ENCODE data around the gene CPT1C. TPM values are rescaled to one million over a fixed set of nuclear protein-coding genes. Genes with fewer than 3 reads are reported as not detected.

CPT1C gene
- total RNA-seq, 2 experiments from 2014 or later = 0.79 to 1.3 TPM

DNA sequence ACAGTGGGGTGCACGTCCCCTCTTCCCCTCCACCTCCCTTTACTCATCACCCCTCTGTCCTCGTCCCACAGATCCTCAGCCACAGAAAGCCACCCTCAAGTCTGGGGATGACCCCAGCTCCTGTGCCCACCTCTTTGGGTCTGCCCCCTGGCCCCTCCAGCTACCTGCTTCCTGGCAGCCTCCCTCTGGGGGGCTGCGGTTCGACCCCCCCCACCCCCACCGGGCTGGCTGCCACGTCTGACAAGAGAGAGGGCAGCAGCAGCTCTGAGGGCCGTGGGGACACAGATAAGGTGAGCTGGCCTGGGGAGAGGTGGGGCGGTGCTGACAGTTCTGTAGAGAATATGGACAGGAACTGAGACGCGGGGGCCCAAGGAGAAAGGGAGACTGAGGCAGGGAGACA, 36.3 kb upstream of the CPT1C start:
- Mint-ChIP-seq H3K4me1 (no peaks in the 10 kb centered on the region), H3K27ac (no peak overlapping the region), H3K9me3 (no peaks in the 10 kb centered on the region), H3K36me3 (ENCODE audit: low read depth) (peaks cover 29% of the 10 kb centered on the region), H3K27me3 (no peaks in the 10 kb centered on the region), H3K4me3 (no peak overlapping the region)
- no peak for DNase-seq
- POLR2A ChIA-PET = no interaction called here
- CTCF ChIA-PET = interaction anchor here (2.7 kb wide), 1 partner anchor 12 kb away, joined by 11 read pairs; the partner anchor contains the start of gene SCAF1

DNA sequence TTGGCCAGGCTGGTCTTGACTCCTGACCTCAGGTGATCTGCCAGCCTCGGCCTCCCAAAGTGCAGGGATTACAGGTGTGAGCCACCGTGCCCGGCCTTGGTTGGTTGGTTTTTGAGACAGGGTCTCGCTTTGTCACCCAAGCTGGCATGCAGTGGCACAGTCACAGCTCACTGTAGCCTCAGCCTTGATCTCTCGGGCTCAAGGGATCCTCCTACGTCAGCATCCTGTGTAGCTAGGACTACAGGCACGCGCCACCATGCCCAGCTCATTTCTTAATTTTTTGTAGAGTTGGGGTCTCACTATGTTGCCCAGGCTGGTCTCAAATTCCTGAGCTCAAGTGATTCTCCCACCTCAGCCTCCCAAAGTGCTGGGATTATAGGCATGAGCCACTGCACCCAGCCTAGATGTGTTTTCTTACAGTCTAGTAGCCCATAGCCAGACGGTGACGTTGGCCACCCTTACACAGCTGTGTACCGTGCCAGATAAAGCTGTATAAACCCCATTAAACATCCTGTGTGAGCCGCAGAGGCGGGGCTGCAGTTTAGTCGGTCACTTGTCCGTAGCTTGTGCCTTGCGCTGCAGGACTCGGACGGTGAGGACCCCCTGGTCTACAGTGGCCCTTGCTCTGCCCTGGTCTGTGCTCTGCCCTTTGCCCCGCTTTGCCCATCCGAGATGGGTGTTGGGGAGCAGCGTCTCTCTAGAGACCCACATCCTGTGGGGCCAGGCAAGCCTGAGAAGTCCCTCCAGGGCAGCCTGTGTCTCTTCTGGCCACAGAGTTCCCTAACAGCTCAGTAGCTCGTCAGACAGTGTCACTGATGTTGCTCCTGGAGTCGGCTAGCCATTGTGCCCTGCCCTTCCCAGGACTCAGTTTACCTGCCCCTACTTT, 35.1 kb upstream of the CPT1C start:
- ChIA-PET POLR2A (interaction anchor here (0.6 to 0.8 kb wide), 2 partner anchors 37 to 252 kb away, joined by 3 to 4 read pairs; no protein-coding TSS in a partner anchor), CTCF (interaction anchor here (0.6 to 2.7 kb wide), 7 partner anchors 7 to 248 kb away, joined by 3 to 11 read pairs (median 3); partner anchors contain the start of genes NOSIP, PRMT1, RRAS and SCAF1)
- Mint-ChIP-seq H3K27ac (no peak overlapping the region), H3K36me3 (ENCODE audit: low read depth) (peaks cover 31% of the 10 kb centered on the region), H3K4me3 (no peak overlapping the region), H3K27me3 (no peaks in the 10 kb centered on the region), H3K4me1 (peaks cover 2% of the 10 kb centered on the region), H3K9me3 (no peaks in the 10 kb centered on the region)
- DNase-seq = no peak

DNA sequence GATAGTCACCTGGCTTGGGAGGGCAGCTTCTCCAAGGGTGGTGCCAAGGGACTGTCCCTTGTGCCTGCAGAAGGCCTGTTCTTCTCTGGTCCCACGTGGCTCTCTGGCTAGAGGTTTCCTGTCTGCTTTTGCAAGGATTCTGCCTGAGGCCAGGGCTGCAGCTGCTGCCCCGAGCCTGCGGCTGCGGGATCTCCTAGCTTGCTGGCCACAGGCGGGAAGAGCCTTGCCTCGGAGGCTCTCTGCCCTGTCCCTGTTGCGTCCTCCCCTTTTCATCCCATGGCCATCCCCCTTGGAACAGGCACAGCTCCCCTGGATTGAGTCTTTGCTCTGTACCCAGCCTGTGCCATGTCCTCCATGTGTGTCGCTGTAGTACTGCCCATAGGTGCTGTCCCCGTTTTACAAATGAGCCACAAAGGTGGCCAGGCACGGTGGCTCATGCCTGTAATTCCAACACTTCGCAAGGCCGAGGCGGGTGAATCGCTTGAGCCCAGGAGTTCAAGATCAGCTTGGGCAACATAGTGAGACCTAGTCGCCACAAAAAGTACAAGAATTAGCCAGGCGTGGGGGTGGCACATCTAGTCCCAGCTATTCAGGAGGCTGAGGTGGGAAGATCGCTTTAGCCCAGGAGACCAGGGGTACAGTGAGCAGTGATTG, 34.3 kb upstream of the CPT1C start:
- ChIA-PET POLR2A (no interaction called here), CTCF (interaction anchor here (0.8 to 2.7 kb wide), 4 partner anchors 8 to 77 kb away, joined by 3 to 11 read pairs (median 3); partner anchors contain the start of genes NOSIP, PRMT1 and SCAF1)
- Mint-ChIP-seq H3K36me3 (ENCODE audit: low read depth) (peaks cover 34% of the 10 kb centered on the region), H3K9me3 (no peaks in the 10 kb centered on the region), H3K4me3 (no peak overlapping the region), H3K27me3 (no peaks in the 10 kb centered on the region), H3K4me1 (peaks cover 2% of the 10 kb centered on the region), H3K27ac (no peak overlapping the region)
- DNase-seq = no peak

GRCh38 chr19:49657493-49658138, 33.3 kb upstream of the CPT1C start:
- peaks cover 4% of the 10 kb centered on the region for H3K4me1 Mint-ChIP-seq
- DNase-seq = no peak
- peak overlapping the region; percentile 46 for H3K27ac Mint-ChIP-seq
- H3K4me3 Mint-ChIP-seq = no peak overlapping the region
- POLR2A ChIA-PET = no interaction called here
- CTCF ChIA-PET = interaction anchor here (0.5 to 1.5 kb wide), 2 partner anchors 21 to 750 kb away, joined by 3 to 4 read pairs; no protein-coding TSS in a partner anchor
- no peaks in the 10 kb centered on the region for H3K9me3 Mint-ChIP-seq
- peaks cover 36% of the 10 kb centered on the region for H3K36me3 Mint-ChIP-seq (ENCODE audit: low read depth)
- no peaks in the 10 kb centered on the region for H3K27me3 Mint-ChIP-seq

GRCh38 chr19:49658139-49658517, 32.8 kb upstream of the CPT1C start:
- CTCF ChIA-PET = interaction anchor here (0.5 to 1.5 kb wide), 3 partner anchors 20 to 749 kb away, joined by 3 to 4 read pairs (median 3); no protein-coding TSS in a partner anchor
- peaks cover 10% of the 10 kb centered on the region for H3K4me1 Mint-ChIP-seq
- H3K9me3 Mint-ChIP-seq = no peaks in the 10 kb centered on the region
- no peak overlapping the region for H3K4me3 Mint-ChIP-seq
- no peak for DNase-seq
- peaks cover 37% of the 10 kb centered on the region for H3K36me3 Mint-ChIP-seq (ENCODE audit: low read depth)
- no peak overlapping the region for H3K27ac Mint-ChIP-seq
- no peaks in the 10 kb centered on the region for H3K27me3 Mint-ChIP-seq
- POLR2A ChIA-PET = no interaction called here

- H3K27me3 Mint-ChIP-seq = no peaks in the 10 kb centered on the region
- H3K27ac Mint-ChIP-seq = no peak overlapping the region
- POLR2A ChIA-PET = no interaction called here
- H3K36me3 Mint-ChIP-seq (ENCODE audit: low read depth) = peaks cover 38% of the 10 kb centered on the region
- H3K9me3 Mint-ChIP-seq = no peaks in the 10 kb centered on the region
- peaks cover 16% of the 10 kb centered on the region for H3K4me1 Mint-ChIP-seq
- DNase-seq = no peak
- H3K4me3 Mint-ChIP-seq = no peak overlapping the region
- CTCF ChIA-PET = interaction anchor here (0.6 to 1.5 kb wide), 4 partner anchors 10 to 96 kb away, joined by 3 to 4 read pairs (median 4); partner anchors contain the start of gene RRAS
Measured at GRCh38 chr19:49658566-49659442, 32.1 kb upstream of the CPT1C start.

DNA sequence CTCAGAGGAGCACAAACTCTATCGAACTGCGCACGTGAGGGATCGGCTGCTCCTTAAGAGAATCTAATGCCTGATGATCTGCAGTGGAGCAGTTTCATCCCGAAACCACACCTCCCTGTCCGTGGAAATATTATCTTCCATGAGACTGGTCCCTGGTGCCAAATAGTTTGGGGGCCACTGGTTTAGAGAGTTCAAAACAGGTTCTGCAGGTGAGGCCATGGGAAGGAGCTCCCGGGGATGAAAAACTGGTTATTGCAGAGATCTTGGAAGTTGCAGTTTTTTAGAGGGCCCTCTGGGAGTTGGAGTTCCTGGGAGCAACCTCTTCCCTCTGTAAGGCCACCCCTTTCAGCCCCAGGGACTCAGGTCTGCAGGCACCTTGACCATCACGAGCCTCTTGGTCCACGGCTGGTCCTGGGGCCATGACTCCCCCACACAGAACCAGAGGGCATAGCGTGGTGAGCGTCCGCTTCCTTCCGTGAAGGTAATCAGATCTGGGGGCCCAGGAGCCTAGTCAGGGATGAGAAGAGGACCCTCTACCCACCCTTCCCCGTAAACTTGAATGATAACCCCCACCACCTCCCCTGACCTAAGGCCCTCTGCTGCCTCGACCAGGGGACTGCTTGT, 30.5 kb upstream of the CPT1C start:
- peaks cover 21% of the 10 kb centered on the region for H3K4me1 Mint-ChIP-seq
- POLR2A ChIA-PET = no interaction called here
- H3K36me3 Mint-ChIP-seq (ENCODE audit: low read depth) = peaks cover 41% of the 10 kb centered on the region
- CTCF ChIA-PET = no interaction called here
- H3K9me3 Mint-ChIP-seq = no peaks in the 10 kb centered on the region
- H3K27me3 Mint-ChIP-seq = no peaks in the 10 kb centered on the region
- H3K4me3 Mint-ChIP-seq = no peak overlapping the region
- peak overlapping the region; percentile 46 for H3K27ac Mint-ChIP-seq
- no peak for DNase-seq

GRCh38 chr19:49662011-49662410, 28.9 kb upstream of the CPT1C start:
- Mint-ChIP-seq H3K9me3 (no peaks in the 10 kb centered on the region), H3K4me3 (no peak overlapping the region), H3K4me1 (peaks cover 32% of the 10 kb centered on the region), H3K27me3 (no peaks in the 10 kb centered on the region), H3K36me3 (ENCODE audit: low read depth) (peaks cover 33% of the 10 kb centered on the region), H3K27ac (no peak overlapping the region)
- ChIA-PET POLR2A (interaction anchor here (1.0 kb wide), 1 partner anchor 166 kb away, joined by 3 read pairs; no protein-coding TSS in a partner anchor), CTCF (interaction anchor here (1.0 kb wide), 2 partner anchors 17 to 22 kb away, joined by 3 read pairs; no protein-coding TSS in a partner anchor)
- no peak for DNase-seq

DNA sequence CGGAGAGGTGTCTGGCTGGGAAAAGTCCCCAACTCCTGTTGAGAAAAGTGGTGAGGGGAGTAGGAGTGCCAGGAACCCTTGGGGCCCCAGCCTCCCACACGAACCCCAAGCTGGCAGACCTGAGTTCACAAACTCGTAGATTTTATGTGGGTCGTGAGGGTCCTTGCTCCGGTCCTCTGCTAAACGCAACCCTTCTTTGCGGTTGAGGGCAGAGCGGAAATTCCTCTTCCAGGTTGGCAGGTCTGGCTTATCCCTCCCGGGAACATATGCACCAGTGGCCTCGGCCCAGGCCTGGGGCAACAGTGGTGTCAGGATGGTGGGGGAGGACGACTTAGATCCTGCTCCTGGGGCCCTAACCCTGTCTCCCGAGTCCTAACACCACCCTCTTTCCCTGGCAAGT, 27.7 kb upstream of the CPT1C start:
- Mint-ChIP-seq H3K36me3 (ENCODE audit: low read depth) (peaks cover 27% of the 10 kb centered on the region), H3K4me1 (peaks cover 39% of the 10 kb centered on the region), H3K9me3 (no peaks in the 10 kb centered on the region), H3K27ac (peak overlapping the region; percentile 97), H3K27me3 (no peaks in the 10 kb centered on the region), H3K4me3 (peak overlapping the region; percentile 99)
- ChIA-PET CTCF (interaction anchor here (1.2 to 1.3 kb wide), 2 partner anchors 12 to 15 kb away, joined by 4 to 5 read pairs; no protein-coding TSS in a partner anchor), POLR2A (interaction anchor here (0.7 kb wide), 2 partner anchors 33 to 1269 kb away, joined by 3 to 8 read pairs; no protein-coding TSS in a partner anchor)
- no peak for DNase-seq

DNA sequence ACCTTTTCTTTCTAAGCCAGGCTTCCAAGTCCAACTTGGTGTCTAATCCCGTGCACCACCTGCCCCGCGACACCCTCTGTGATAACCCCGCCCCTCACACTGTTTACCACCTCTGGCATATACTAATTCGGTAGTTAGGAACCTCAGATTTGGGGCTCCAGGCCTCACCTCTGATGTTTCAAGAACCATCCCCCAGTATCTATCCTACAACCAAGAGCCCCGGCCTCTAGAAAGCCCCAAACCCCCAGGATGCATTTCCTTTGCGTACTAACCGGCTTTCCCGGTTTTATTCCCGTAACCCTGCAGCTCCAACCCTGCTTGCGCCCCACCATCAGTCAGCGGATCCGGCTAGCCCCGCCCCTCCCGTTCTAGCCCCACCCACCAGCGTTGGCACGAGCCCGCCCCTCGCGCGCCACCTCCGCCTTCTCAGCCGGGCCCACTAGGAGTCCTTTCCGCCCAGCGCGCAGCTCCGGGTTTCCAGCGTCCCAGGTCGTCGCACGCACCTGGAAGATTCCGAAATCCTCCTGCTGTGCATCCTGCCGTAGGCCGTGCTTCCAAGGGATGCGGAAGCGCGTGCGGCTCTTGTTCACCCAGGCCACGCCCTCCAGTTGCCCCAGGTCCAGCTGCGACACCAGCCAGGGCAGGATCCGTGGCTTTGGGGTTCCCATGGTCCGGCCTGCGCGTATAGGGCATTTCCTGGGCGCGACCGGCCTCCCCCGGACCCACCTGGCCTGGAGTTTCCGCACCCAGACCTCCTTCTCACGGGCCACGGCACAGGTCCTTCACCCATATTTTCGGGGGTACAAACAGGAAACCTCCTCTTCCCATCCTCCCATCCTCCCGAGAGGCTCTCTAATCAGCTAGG, 26.5 kb upstream of the CPT1C start:
- DNase-seq = peak; percentile 92
- Mint-ChIP-seq H3K27ac (peak overlapping the region; percentile 97), H3K4me1 (peaks cover 41% of the 10 kb centered on the region), H3K9me3 (no peaks in the 10 kb centered on the region), H3K36me3 (ENCODE audit: low read depth) (peaks cover 22% of the 10 kb centered on the region), H3K27me3 (no peaks in the 10 kb centered on the region), H3K4me3 (peak overlapping the region; percentile 99)
- ChIA-PET CTCF (interaction anchor here (0.6 to 2.2 kb wide), 4 partner anchors 11 to 857 kb away, joined by 3 to 8 read pairs (median 4); no protein-coding TSS in a partner anchor), POLR2A (interaction anchor here (0.7 to 1.1 kb wide), 3 partner anchors 24 to 1268 kb away, joined by 3 to 8 read pairs (median 3); partner anchors contain the start of gene RRAS)
